Measurements from ENCODE around the gene SERINC3.
"Not testable (repeated sequence)": the region's sequence is repeated elsewhere in the genome, so short reads cannot be mapped to it uniquely, and the experiment has no call there.

The SERINC3 gene

GRCh38 chr20:44489931-44490330 lies 31.9 kb downstream of the SERINC3 start:
- no peak for DNase-seq

GRCh38 chr20:44489223-44489622 lies 32.6 kb downstream of the SERINC3 start:
- no peak for DNase-seq

- DNase-seq, result no peak
Observed at GRCh38 chr20:44488551-44488950, 33.3 kb downstream of the SERINC3 start.

- DNase-seq, result no peak
Observed at GRCh38 chr20:44485830-44486198, 36.1 kb downstream of the SERINC3 start.

GRCh38 chr20:44485078-44485829 lies 36.6 kb downstream of the SERINC3 start:
- DNase-seq, result no peak

GRCh38 chr20:44483112-44483511 lies 38.8 kb downstream of the SERINC3 start:
- no peak for DNase-seq

- DNase-seq, result no peak
Observed at GRCh38 chr20:44481719-44482416, 40.0 kb downstream of the SERINC3 start.

GRCh38 chr20:44480097-44480496 lies 41.8 kb downstream of the SERINC3 start:
- no peak for DNase-seq

GRCh38 chr20:44479643-44480042 lies 42.2 kb downstream of the SERINC3 start:
- DNase-seq, result no peak

GRCh38 chr20:44478206-44478605 lies 43.7 kb downstream of the SERINC3 start:
- DNase-seq, result no peak

GRCh38 chr20:44477151-44477550 lies 44.7 kb downstream of the SERINC3 start:
- no peak for DNase-seq

GRCh38 chr20:44475694-44476560 lies 45.9 kb downstream of the SERINC3 start, which contains the start of gene TTPAL:
Gene TTPAL, plus strand, starts transcription at chr20:44475874. Its CDS starts 4,126 bp downstream, at chr20:44480000.
- peak; percentile 89 for DNase-seq

- no peak for DNase-seq
Observed at GRCh38 chr20:44475372-44475693, 46.5 kb downstream of the SERINC3 start.

- not testable (repeated sequence) for DNase-seq
Observed at GRCh38 chr20:44472283-44472682, 49.6 kb downstream of the SERINC3 start.

GRCh38 chr20:44471481-44471882 lies 50.4 kb downstream of the SERINC3 start:
- no peak for DNase-seq

GRCh38 chr20:44470327-44470726 lies 51.5 kb downstream of the SERINC3 start:
- no peak for DNase-seq

- DNase-seq, result no peak
Observed at GRCh38 chr20:44468044-44468782, 53.7 kb downstream of the SERINC3 start.

- DNase-seq, result no peak
Observed at GRCh38 chr20:44467289-44467883, 54.5 kb downstream of the SERINC3 start.

GRCh38 chr20:44465001-44465560 lies 56.8 kb downstream of the SERINC3 start:
- no peak for DNase-seq

GRCh38 chr20:44464514-44464913 lies 57.4 kb downstream of the SERINC3 start:
- DNase-seq, result no peak

GRCh38 chr20:44463466-44463865 lies 58.4 kb downstream of the SERINC3 start:
- no peak for DNase-seq

- DNase-seq, result no peak
Observed at GRCh38 chr20:44461803-44462174, 60.1 kb downstream of the SERINC3 start.
